ENCODE data around the gene IL5. TPM values are rescaled to one million over a fixed set of nuclear protein-coding genes. Genes with fewer than 3 reads are reported as not detected.

Gene IL5
- total and polyA plus RNA-seq, 2 of the 4 experiments (the other 2 are of a cell fraction): not detected

- no peak overlapping the region for H2AK5ac ChIP-seq (ENCODE audit: low read depth, low read length)
- no peak overlapping the region for H3K18ac ChIP-seq (ENCODE audit: low read depth, low read length)
- no peaks in the 10 kb centered on the region for H3K9me1 ChIP-seq (ENCODE audit: insufficient read depth, low read length)
- H3K14ac ChIP-seq (replicated peaks; ENCODE audit: low read depth, low read length): no peak overlapping the region
- no peaks in the 10 kb centered on the region for H4K20me1 ChIP-seq (ENCODE audit: insufficient read depth, low read length)
- H3K9ac ChIP-seq (ENCODE audit: low read depth, low read length): no peak overlapping the region
- no peaks in the 10 kb centered on the region for H3K27me3 ChIP-seq (ENCODE audit: control insufficient read depth, insufficient read depth, low read length)
- no peak for ATAC-seq (ENCODE audit: low read depth)
- DNase-seq: no peak
- H3K4me2 ChIP-seq (ENCODE audit: low read depth, low read length): no peak overlapping the region
- no peak overlapping the region for H2BK15ac ChIP-seq (ENCODE audit: low read depth, low read length)
- in situ Hi-C loops (cut with MboI; ENCODE audit: low sequenced_read_pairs) (no loop called here), intact Hi-C loops (cut with micrococcal nuclease) (loop anchor here (10.0 kb wide), 1 partner anchor 201 kb away; no protein-coding TSS in a partner anchor), dilution Hi-C loops (cut with HindIII; ENCODE audit: low sequenced_read_pairs, unreplicated experiment) (no loop called here)
- H4K91ac ChIP-seq (ENCODE audit: insufficient read depth, low read depth, low read length): no peak overlapping the region
- no peak overlapping the region for H3K4ac ChIP-seq (ENCODE audit: low read depth, low read length)
- no peak overlapping the region for H2BK120ac ChIP-seq (ENCODE audit: low read depth, low read length)
- ChIA-PET POLR2A (ENCODE audit: unreplicated experiment) (no interaction called here), CTCF (interaction anchor here (1.2 kb wide), 1 partner anchor 59 kb away, joined by 3 read pairs; no protein-coding TSS in a partner anchor)
- H2AK9ac ChIP-seq (replicated peaks; ENCODE audit: low read depth, low read length, poor library complexity): no peak overlapping the region
- no peak overlapping the region for H3K23ac ChIP-seq (ENCODE audit: low read depth, low read length)
- no peak overlapping the region for H4K8ac ChIP-seq (ENCODE audit: low read depth in 2 of 2, low read length in 2 of 2)
- no peak overlapping the region for H3K56ac ChIP-seq (ENCODE audit: extremely low read depth, insufficient read depth, low read length)
- H3K4me1 ChIP-seq (ENCODE audit: control insufficient read depth, insufficient read depth, low read length): no peaks in the 10 kb centered on the region
- no peak overlapping the region for H4K5ac ChIP-seq (ENCODE audit: low read depth, low read length)
- H3K79me1 ChIP-seq (ENCODE audit: low read depth in 1 of 2, low read length in 2 of 2): peaks cover 0 to 3% of the 10 kb centered on the region in 2 experiments; a peak in 3 of 4 replicates
- no peak overlapping the region for H3K4me3 ChIP-seq (ENCODE audit: insufficient read depth, low read depth, low read length)
- H2AFZ ChIP-seq (replicated peaks; ENCODE audit: low read length, poor library complexity): no peak overlapping the region
- H2BK5ac ChIP-seq (ENCODE audit: low read depth, low read length, poor library complexity, severe bottlenecking): no peak overlapping the region
- H2BK20ac ChIP-seq (ENCODE audit: low read depth, low read length): no peak overlapping the region
- no peaks in the 10 kb centered on the region for H3K9me3 ChIP-seq (ENCODE audit: control insufficient read depth, insufficient read depth, low read length)
- no peak overlapping the region for H3K27ac ChIP-seq (ENCODE audit: insufficient read depth, low read length)
- H3K36me3 ChIP-seq (ENCODE audit: control insufficient read depth, insufficient read depth, low read length): peaks cover 7% of the 10 kb centered on the region
- TF ChIP-seq RAD21 (IDR thresholded peaks at IDR 0.05; ENCODE audit: low read length) (no peak), CHD1 (IDR thresholded peaks at IDR 0.05; ENCODE audit: low read depth, low read length) (no peak), ELK1 (IDR thresholded peaks at IDR 0.05; ENCODE audit: borderline replicate concordance, low read depth, low read length) (no peak), MXI1 (IDR thresholded peaks at IDR 0.05; ENCODE audit: borderline replicate concordance, low read depth, low read length) (no peak), CEBPB (IDR thresholded peaks at IDR 0.05; ENCODE audit: low read depth, low read length) (no peak), RCOR1 (IDR thresholded peaks at IDR 0.05; ENCODE audit: insufficient replicate concordance, low read length) (no peak), POLR2A (IDR thresholded peaks at IDR 0.05; ENCODE audit: low read depth, low read length) (no peak), MAFK (IDR thresholded peaks at IDR 0.05; ENCODE audit: low read depth, low read length) (no peak), NFE2L2 (IDR thresholded peaks at IDR 0.05; ENCODE audit: low read depth, low read length) (no peak), USF2 (IDR thresholded peaks at IDR 0.05; ENCODE audit: low read depth, low read length) (no peak), FOS (IDR thresholded peaks at IDR 0.05; ENCODE audit: low read depth, low read length) (no peak), RFX5 (IDR thresholded peaks at IDR 0.05; ENCODE audit: low read depth, low read length) (no peak), MAZ (IDR thresholded peaks at IDR 0.05; ENCODE audit: borderline replicate concordance, low read depth, low read length) (no peak), BHLHE40 (IDR thresholded peaks at IDR 0.05; ENCODE audit: low read depth, low read length) (no peak)
- TF ChIP-seq, protein P1, sequence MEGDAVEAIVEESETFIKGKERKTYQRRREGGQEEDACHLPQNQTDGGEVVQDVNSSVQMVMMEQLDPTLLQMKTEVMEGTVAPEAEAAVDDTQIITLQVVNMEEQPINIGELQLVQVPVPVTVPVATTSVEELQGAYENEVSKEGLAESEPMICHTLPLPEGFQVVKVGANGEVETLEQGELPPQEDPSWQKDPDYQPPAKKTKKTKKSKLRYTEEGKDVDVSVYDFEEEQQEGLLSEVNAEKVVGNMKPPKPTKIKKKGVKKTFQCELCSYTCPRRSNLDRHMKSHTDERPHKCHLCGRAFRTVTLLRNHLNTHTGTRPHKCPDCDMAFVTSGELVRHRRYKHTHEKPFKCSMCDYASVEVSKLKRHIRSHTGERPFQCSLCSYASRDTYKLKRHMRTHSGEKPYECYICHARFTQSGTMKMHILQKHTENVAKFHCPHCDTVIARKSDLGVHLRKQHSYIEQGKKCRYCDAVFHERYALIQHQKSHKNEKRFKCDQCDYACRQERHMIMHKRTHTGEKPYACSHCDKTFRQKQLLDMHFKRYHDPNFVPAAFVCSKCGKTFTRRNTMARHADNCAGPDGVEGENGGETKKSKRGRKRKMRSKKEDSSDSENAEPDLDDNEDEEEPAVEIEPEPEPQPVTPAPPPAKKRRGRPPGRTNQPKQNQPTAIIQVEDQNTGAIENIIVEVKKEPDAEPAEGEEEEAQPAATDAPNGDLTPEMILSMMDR (conservative IDR thresholded peaks at IDR 0.05; ENCODE audit: low read depth, low read length): no peak
- no TSS peak for BruUV-seq (replicated peaks)
Observed at GRCh38 chr5:132586063-132586462, 42.7 kb upstream of the IL5 start.

Measured in IMR-90 (cell line).